Measurements from ENCODE around the gene PI4K2A.

PI4K2A gene

DNA sequence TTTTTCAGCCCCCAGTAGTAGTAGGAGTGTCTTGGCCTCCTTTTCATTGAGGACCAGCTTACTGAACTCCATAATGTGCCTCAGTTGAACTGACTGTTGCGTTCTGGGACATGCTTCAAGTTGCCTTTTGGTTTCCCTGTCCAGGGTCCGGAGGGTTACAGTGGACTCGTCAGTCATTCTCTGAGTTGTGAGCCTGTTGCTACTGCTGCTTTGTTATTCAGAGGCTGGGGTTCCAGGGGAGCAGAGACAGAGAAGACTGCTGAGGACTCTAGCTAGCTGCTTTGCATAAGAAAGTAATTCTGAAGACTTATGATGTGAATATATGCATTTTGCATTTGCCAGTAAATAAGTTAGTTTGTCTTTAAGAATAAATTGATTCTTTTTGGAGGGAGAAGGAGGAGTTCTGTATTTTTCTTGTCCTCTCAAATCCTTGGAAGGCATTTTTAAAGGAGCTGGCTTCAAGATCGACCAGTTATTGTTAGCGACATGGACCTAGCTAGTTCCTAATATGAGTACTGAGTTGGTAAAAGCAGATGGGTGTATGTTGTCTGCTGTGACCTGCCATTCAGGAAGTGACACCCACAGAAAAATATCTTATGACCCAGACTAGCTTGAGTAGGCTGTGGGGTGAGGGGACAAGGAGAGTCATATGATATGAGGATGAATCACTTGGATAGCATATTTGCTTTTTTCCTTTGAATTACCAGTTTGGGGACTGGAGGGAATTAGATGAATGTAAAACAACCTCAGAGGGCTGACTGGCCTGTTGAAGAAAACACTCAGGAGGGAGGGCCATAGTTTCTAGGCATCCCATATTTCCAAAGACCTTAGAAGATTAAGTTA, 8.3 kb downstream of the PI4K2A start (continued):
- TF ChIP-seq GLIS1 (tag by site-specific recombination; IDR thresholded peaks at IDR 0.05) (no peak), ZEB2 (tag by site-specific recombination; IDR thresholded peaks at IDR 0.05) (no peak), ZNF701 (tag by site-specific recombination; IDR thresholded peaks at IDR 0.05) (no peak), KLF10 (tag by site-specific recombination; IDR thresholded peaks at IDR 0.05) (0 out of 2 replicates have a peak, but pooled peaks have one; percentile 39), GLIS2 (tag by site-specific recombination; IDR thresholded peaks at IDR 0.05) (no peak), ZSCAN16 (tag by site-specific recombination; IDR thresholded peaks at IDR 0.05) (no peak), ZNF514 (tag by site-specific recombination; IDR thresholded peaks at IDR 0.05) (no peak), ZNF140 (tag by site-specific recombination; IDR thresholded peaks at IDR 0.05) (no peak), WT1 (tag by site-specific recombination; IDR thresholded peaks at IDR 0.05) (no peak), HOXC10 (CRISPR knock-in tag; IDR thresholded peaks at IDR 0.05) (no peak), ZNF596 (tag by site-specific recombination; IDR thresholded peaks at IDR 0.05) (no peak), SP3 (tag by site-specific recombination; IDR thresholded peaks at IDR 0.05) (no peak), ZNF10 (tag by site-specific recombination; IDR thresholded peaks at IDR 0.05) (no peak), ZSCAN30 (tag by site-specific recombination; IDR thresholded peaks at IDR 0.05) (no peak), ZNF792 (tag by site-specific recombination; IDR thresholded peaks at IDR 0.05) (no peak), ZNF629 (tag by site-specific recombination; IDR thresholded peaks at IDR 0.05) (peak; percentile 67), ZNF114 (tag by site-specific recombination; IDR thresholded peaks at IDR 0.05) (no peak), ZNF292 (tag by site-specific recombination; IDR thresholded peaks at IDR 0.05; ENCODE audit: borderline replicate concordance, low read depth) (no peak), SP7 (tag by site-specific recombination; IDR thresholded peaks at IDR 0.05) (peak; percentile 59; the same call in 1 of the 2 replicates), KLF7 (tag by site-specific recombination; IDR thresholded peaks at IDR 0.05; ENCODE audit: borderline replicate concordance) (no peak), ZNF132 (tag by site-specific recombination; IDR thresholded peaks at IDR 0.05; ENCODE audit: borderline replicate concordance) (no peak), IKZF3 (tag by site-specific recombination; IDR thresholded peaks at IDR 0.05) (no peak), ZBTB21 (tag by site-specific recombination; IDR thresholded peaks at IDR 0.05) (no peak)
- TF ChIP-seq, protein P1, sequence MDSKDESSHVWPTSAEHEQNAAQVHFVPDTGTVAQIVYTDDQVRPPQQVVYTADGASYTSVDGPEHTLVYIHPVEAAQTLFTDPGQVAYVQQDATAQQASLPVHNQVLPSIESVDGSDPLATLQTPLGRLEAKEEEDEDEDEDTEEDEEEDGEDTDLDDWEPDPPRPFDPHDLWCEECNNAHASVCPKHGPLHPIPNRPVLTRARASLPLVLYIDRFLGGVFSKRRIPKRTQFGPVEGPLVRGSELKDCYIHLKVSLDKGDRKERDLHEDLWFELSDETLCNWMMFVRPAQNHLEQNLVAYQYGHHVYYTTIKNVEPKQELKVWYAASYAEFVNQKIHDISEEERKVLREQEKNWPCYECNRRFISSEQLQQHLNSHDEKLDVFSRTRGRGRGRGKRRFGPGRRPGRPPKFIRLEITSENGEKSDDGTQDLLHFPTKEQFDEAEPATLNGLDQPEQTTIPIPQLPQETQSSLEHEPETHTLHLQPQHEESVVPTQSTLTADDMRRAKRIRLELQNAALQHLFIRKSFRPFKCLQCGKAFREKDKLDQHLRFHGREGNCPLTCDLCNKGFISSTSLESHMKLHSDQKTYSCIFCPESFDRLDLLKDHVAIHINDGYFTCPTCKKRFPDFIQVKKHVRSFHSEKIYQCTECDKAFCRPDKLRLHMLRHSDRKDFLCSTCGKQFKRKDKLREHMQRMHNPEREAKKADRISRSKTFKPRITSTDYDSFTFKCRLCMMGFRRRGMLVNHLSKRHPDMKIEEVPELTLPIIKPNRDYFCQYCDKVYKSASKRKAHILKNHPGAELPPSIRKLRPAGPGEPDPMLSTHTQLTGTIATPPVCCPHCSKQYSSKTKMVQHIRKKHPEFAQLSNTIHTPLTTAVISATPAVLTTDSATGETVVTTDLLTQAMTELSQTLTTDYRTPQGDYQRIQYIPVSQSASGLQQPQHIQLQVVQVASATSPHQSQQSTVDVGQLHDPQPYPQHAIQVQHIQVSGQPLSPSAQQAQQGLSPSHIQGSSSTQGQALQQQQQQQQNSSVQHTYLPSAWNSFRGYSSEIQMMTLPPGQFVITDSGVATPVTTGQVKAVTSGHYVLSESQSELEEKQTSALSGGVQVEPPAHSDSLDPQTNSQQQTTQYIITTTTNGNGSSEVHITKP (tag by site-specific recombination; IDR thresholded peaks at IDR 0.05): no peak
- TF ChIP-seq, protein P2, sequence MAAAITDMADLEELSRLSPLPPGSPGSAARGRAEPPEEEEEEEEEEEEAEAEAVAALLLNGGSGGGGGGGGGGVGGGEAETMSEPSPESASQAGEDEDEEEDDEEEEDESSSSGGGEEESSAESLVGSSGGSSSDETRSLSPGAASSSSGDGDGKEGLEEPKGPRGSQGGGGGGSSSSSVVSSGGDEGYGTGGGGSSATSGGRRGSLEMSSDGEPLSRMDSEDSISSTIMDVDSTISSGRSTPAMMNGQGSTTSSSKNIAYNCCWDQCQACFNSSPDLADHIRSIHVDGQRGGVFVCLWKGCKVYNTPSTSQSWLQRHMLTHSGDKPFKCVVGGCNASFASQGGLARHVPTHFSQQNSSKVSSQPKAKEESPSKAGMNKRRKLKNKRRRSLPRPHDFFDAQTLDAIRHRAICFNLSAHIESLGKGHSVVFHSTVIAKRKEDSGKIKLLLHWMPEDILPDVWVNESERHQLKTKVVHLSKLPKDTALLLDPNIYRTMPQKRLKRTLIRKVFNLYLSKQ (tag by site-specific recombination; IDR thresholded peaks at IDR 0.05; ENCODE audit: borderline replicate concordance): no peak
- TF ChIP-seq, protein P3, sequence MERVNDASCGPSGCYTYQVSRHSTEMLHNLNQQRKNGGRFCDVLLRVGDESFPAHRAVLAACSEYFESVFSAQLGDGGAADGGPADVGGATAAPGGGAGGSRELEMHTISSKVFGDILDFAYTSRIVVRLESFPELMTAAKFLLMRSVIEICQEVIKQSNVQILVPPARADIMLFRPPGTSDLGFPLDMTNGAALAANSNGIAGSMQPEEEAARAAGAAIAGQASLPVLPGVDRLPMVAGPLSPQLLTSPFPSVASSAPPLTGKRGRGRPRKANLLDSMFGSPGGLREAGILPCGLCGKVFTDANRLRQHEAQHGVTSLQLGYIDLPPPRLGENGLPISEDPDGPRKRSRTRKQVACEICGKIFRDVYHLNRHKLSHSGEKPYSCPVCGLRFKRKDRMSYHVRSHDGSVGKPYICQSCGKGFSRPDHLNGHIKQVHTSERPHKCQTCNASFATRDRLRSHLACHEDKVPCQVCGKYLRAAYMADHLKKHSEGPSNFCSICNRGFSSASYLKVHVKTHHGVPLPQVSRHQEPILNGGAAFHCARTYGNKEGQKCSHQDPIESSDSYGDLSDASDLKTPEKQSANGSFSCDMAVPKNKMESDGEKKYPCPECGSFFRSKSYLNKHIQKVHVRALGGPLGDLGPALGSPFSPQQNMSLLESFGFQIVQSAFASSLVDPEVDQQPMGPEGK (tag by site-specific recombination; IDR thresholded peaks at IDR 0.05): 0 out of 2 replicates have a peak, but pooled peaks have one; percentile 30
- TF ChIP-seq, protein P4, sequence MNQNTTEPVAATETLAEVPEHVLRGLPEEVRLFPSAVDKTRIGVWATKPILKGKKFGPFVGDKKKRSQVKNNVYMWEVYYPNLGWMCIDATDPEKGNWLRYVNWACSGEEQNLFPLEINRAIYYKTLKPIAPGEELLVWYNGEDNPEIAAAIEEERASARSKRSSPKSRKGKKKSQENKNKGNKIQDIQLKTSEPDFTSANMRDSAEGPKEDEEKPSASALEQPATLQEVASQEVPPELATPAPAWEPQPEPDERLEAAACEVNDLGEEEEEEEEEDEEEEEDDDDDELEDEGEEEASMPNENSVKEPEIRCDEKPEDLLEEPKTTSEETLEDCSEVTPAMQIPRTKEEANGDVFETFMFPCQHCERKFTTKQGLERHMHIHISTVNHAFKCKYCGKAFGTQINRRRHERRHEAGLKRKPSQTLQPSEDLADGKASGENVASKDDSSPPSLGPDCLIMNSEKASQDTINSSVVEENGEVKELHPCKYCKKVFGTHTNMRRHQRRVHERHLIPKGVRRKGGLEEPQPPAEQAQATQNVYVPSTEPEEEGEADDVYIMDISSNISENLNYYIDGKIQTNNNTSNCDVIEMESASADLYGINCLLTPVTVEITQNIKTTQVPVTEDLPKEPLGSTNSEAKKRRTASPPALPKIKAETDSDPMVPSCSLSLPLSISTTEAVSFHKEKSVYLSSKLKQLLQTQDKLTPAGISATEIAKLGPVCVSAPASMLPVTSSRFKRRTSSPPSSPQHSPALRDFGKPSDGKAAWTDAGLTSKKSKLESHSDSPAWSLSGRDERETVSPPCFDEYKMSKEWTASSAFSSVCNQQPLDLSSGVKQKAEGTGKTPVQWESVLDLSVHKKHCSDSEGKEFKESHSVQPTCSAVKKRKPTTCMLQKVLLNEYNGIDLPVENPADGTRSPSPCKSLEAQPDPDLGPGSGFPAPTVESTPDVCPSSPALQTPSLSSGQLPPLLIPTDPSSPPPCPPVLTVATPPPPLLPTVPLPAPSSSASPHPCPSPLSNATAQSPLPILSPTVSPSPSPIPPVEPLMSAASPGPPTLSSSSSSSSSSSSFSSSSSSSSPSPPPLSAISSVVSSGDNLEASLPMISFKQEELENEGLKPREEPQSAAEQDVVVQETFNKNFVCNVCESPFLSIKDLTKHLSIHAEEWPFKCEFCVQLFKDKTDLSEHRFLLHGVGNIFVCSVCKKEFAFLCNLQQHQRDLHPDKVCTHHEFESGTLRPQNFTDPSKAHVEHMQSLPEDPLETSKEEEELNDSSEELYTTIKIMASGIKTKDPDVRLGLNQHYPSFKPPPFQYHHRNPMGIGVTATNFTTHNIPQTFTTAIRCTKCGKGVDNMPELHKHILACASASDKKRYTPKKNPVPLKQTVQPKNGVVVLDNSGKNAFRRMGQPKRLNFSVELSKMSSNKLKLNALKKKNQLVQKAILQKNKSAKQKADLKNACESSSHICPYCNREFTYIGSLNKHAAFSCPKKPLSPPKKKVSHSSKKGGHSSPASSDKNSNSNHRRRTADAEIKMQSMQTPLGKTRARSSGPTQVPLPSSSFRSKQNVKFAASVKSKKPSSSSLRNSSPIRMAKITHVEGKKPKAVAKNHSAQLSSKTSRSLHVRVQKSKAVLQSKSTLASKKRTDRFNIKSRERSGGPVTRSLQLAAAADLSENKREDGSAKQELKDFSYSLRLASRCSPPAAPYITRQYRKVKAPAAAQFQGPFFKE (tag by site-specific recombination; IDR thresholded peaks at IDR 0.05; ENCODE audit: borderline replicate concordance): no peak
